Choroid plexus epithelial cell (primary cell): Measurements from ENCODE around the gene SLC16A11.
"Not testable (repeated sequence)": the region's sequence is repeated elsewhere in the genome, so short reads cannot be mapped to it uniquely, and the experiment has no call there.

Experiments used
- DNase-seq: peaks from one replicate; pipeline ENCODE4 v3.0.0-alpha.2; 2010; ENCODE audit warnings: low read depth
- H3K4me3 ChIP-seq: 2 replicates; pipeline ENCODE4 v1.5.1; 2011; ENCODE audit warnings: low read depth, mild to moderate bottlenecking, control low read depth, low read length, moderate library complexity
- TF ChIP-seq, protein P1 (sequence below): conservative IDR thresholded peaks from 2 replicates; pipeline ENCODE4 v1.5.1; 2011; ENCODE audit warnings: low read depth, mild to moderate bottlenecking, control low read depth, inconsistent platforms, low read length, moderate library complexity

The SLC16A11 gene

DNA sequence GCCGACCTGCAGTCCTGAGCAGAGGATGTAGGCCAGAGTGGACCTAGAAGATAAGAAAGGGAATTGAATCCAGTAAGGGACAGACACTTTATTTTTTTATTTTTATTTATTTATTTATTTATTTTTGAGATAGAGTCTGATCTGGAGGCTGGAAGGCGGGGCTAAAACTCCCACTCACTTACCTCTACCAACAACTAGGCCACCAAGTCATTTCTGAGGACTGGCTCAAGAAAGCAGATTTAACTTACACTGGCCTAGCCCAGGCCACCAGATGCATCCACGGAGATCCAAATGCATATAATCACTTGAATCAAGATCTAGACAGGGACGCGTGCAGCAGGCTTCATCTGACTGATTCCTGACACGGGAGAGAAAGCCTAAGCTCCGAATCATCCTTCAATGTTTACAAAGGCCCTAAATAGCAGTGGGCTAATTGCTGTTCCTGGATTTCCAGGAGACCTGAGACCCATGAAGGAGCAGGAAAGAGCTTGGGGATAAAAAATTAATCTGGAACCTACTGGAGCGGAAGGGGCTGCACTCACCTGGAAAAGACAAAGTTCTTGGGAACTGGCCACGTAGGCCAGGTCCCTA is 49.1 kb downstream of the SLC16A11 start:
- TF ChIP-seq, protein P1, sequence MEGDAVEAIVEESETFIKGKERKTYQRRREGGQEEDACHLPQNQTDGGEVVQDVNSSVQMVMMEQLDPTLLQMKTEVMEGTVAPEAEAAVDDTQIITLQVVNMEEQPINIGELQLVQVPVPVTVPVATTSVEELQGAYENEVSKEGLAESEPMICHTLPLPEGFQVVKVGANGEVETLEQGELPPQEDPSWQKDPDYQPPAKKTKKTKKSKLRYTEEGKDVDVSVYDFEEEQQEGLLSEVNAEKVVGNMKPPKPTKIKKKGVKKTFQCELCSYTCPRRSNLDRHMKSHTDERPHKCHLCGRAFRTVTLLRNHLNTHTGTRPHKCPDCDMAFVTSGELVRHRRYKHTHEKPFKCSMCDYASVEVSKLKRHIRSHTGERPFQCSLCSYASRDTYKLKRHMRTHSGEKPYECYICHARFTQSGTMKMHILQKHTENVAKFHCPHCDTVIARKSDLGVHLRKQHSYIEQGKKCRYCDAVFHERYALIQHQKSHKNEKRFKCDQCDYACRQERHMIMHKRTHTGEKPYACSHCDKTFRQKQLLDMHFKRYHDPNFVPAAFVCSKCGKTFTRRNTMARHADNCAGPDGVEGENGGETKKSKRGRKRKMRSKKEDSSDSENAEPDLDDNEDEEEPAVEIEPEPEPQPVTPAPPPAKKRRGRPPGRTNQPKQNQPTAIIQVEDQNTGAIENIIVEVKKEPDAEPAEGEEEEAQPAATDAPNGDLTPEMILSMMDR, result no peak
- DNase-seq, result no peak
- H3K4me3 ChIP-seq, result no peak overlapping the region

DNA sequence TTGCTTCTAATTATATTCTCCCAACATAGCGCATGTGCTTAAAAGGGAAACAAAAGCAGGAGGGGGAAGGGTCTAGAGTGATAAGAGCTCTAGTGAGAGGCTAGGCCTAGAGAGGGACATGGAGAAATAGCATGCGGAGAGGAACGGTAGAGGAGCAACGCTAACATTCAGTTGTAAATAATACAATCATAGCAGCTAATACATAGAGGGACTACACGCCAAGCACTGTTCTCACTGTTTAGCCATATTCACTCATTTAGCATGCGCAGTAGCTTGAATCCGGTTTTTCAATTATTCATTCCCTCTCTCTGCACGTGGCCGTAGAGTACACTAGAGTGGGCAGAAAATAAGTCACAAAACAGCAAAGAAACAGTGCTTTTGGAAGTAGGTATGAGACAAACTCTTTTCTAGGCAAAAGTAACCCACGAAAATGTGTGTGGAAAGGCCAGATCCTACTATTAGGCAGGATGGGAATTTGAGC is 49.7 kb downstream of the SLC16A11 start:
- no peak for DNase-seq
- no peak overlapping the region for H3K4me3 ChIP-seq
- TF ChIP-seq, protein P1, result no peak

DNA sequence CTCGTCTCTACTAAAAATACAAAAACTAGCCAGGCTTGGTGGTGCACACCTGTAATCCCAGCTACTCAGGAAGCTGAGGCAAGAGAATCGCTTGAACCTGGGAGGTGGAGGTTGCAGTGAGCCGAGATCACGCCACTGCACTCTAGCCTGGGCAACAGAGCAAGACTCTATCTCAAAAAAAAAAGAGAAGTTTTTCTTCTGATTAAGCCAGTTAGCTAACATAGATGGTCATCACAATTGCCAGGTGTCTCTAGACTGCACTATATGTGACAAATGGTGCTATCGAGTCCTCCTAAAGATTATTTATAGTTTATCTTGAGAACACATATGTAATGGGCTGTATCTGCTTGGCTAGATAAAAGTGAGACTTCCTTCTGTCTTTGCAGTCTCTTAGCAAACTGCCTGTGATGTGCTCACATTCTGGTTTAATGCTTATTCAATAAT is 50.3 kb downstream of the SLC16A11 start:
- not testable (repeated sequence) for H3K4me3 ChIP-seq, DNase-seq
